Measurements from ENCODE around the gene CACYBP.

Gene CACYBP

GRCh38 chr1:174999936-175000696, at the start of gene CACYBP:
Gene CACYBP, plus strand, starts transcription at chr1:174999947. Its CDS starts 234 bp downstream, at chr1:175000181.
- DNase-seq, result no peak

GRCh38 chr1:174953285-174954072, 46.3 kb upstream of the CACYBP start:
- no peak for DNase-seq

- DNase-seq, result no peak
These were observed 45.7 kb upstream of the CACYBP start for GRCh38 chr1:174954073-174954460.

- DNase-seq, result peak; percentile 20
These were observed 44.8 kb upstream of the CACYBP start for GRCh38 chr1:174954671-174955669.

GRCh38 chr1:174956086-174956485, 43.7 kb upstream of the CACYBP start:
- no peak for DNase-seq

GRCh38 chr1:174956976-174957375, 42.8 kb upstream of the CACYBP start:
- no peak for DNase-seq

- no peak for DNase-seq
These were observed 41.9 kb upstream of the CACYBP start for GRCh38 chr1:174957829-174958228.

GRCh38 chr1:174958396-174958795, 41.4 kb upstream of the CACYBP start:
- no peak for DNase-seq

GRCh38 chr1:174960362-174960761, 39.4 kb upstream of the CACYBP start:
- DNase-seq, result no peak

GRCh38 chr1:174963529-174964125, 36.1 kb upstream of the CACYBP start:
- no peak for DNase-seq

GRCh38 chr1:174964261-174964971, 35.3 kb upstream of the CACYBP start:
- no peak for DNase-seq

- no peak for DNase-seq
These were observed 34.8 kb upstream of the CACYBP start for GRCh38 chr1:174964972-174965361.

GRCh38 chr1:174965362-174966007, 34.3 kb upstream of the CACYBP start:
- no peak for DNase-seq

GRCh38 chr1:174966008-174966572, 33.7 kb upstream of the CACYBP start:
- peak; percentile 16 for DNase-seq

- DNase-seq, result no peak
These were observed 31.7 kb upstream of the CACYBP start for GRCh38 chr1:174967845-174968705.

- no peak for DNase-seq
These were observed 30.9 kb upstream of the CACYBP start for GRCh38 chr1:174968750-174969244.

GRCh38 chr1:174969977-174970376, 29.8 kb upstream of the CACYBP start:
- DNase-seq, result no peak

GRCh38 chr1:174971466-174971865, 28.3 kb upstream of the CACYBP start:
- no peak for DNase-seq

- DNase-seq, result peak; percentile 22
These were observed 27.8 kb upstream of the CACYBP start for GRCh38 chr1:174971902-174972301.

GRCh38 chr1:174974711-174975119, 25.0 kb upstream of the CACYBP start:
- no peak for DNase-seq
